GM21390 (cell line): Measurements from ENCODE around the gene SGSM2.
"Not testable (repeated sequence)": the region's sequence is repeated elsewhere in the genome, so short reads cannot be mapped to it uniquely, and the experiment has no call there.

ENCODE experiments used
- ATAC-seq: cut with Tn5 transposase; IDR thresholded peaks from one replicate; pipeline ENCODE4 v1.9.1; 2021; ENCODE audit not compliant: unreplicated experiment

SGSM2 gene, protein sequence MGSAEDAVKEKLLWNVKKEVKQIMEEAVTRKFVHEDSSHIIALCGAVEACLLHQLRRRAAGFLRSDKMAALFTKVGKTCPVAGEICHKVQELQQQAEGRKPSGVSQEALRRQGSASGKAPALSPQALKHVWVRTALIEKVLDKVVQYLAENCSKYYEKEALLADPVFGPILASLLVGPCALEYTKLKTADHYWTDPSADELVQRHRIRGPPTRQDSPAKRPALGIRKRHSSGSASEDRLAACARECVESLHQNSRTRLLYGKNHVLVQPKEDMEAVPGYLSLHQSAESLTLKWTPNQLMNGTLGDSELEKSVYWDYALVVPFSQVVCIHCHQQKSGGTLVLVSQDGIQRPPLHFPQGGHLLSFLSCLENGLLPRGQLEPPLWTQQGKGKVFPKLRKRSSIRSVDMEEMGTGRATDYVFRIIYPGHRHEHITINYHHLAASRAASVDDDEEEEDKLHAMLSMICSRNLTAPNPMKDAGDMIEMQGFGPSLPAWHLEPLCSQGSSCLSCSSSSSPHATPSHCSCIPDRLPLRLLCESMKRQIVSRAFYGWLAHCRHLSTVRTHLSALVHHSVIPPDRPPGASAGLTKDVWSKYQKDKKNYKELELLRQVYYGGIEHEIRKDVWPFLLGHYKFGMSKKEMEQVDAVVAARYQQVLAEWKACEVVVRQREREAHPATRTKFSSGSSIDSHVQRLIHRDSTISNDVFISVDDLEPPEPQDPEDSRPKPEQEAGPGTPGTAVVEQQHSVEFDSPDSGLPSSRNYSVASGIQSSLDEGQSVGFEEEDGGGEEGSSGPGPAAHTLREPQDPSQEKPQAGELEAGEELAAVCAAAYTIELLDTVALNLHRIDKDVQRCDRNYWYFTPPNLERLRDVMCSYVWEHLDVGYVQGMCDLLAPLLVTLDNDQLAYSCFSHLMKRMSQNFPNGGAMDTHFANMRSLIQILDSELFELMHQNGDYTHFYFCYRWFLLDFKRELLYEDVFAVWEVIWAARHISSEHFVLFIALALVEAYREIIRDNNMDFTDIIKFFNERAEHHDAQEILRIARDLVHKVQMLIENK

DNA sequence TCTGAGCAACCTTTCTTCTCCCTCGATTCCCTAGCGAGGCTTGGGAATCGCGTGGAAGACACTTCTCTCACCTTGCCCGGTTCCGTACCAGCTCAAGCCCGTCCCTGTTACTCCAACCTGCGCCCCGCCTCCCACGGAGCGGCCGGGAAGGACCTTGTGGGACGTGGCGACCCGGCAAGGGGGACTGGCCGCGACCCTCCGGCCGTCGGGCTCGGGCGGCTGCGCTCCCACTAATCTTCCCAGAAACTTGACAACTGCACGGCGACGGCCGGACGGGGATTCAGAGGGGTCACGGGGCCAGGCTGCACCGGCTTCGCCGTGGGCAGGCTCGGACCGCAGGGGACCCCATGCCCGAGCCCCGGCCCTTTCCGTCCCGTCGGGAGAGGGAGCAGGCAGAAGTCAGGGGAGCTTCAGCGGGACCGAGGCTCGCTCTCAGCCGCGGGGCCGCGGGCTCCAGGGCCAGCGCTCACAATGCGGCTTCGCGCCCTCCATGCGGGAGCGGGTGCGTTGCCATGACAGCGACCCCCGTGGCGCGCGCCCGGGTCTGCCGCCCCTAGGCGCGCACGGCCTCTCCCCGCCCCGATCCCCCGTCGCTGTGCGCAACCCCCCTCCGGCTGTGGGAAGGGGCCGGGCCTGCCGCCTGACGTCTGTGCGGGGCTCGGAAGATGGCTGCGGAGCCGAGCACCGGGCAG, at the start of gene SGSM2:
SGSM2 (plus strand) TSS at position 650 of the 692 bp plus-strand sequence. CDS start 188 bp downstream, outside the sequence.
- ATAC-seq: no peak

DNA sequence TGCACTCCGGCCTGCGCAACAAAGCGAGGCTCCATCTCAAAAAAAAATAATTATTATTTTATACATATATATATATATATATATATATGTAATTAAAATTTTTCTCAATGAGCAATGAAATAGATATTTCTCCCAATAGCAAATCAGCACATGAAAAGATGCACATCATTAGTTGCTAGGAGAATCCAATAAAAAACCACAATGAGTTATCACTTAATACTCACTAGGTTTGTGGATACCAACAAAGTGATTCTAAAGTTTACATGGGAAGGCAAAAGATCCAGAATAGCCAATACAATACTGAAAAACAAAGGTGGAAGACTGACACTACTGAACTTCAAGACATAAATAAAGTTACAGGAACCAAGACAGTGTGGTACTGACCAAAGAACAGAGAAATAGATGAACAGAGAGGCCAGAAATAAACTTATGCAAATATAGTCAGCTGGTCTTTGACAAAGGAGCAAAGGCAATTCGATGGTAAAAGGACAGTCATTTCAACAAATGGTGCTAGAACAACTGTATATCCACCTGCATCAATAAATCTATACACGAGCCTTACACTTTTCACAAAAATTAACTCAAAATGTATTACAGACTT, 47.3 kb upstream of the SGSM2 start:
- ATAC-seq: no peak

DNA sequence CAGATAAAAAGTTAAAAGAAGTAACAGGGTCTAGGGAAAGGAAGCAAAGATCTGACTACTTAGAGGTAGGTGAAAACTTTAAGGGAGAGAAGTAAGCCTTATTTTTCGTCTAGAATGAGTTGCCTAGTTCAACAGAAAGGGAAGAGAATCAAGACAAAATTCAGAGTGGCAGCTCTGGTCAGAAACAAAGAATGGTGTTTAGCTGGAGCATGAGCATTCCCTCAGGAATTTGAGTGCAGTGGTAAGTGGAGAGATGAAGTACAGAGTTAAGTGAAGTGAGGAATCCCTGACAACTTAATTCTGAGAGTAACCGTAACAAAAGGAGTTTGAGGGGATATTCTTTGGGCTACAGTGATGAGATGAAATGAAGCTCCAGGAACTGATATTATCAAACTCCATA, 45.2 kb upstream of the SGSM2 start:
- no peak for ATAC-seq

DNA sequence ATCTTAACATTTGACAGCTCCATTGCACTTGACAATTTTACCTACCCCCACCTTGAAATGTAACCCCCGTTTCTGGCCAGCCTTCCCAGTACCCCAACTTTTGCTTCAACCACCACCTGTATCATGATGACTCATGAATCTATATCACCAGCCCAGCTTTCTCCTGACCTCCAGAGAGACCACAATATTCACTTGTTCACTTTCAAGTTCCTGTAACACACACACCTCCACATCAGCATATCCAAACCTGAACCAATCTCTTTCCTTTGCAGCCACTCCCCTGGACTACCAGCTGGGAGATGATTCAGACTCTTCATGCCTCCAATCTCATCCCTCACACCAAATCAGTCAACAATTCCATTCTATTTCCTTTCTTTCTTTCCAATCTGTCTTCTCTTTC, 41.7 kb upstream of the SGSM2 start:
- no peak for ATAC-seq

DNA sequence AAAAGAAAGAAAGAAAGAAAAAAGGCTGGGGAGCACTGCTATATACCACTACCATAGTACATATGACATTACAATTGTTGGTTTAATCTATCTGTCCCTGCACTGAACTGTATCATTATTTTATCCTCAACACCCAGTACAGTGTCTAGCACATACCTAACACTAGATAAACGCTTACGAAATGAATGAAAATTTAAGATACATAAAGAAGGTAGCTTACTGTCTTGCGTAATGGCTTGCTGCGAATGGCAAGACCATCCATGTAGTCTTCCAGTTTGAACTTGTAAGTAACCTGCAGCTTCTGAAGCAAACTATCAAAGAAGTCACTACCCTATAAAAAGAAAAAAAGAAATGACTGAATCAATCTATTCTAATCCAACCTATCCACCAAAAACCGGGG, 40.3 kb upstream of the SGSM2 start:
- no peak for ATAC-seq

DNA sequence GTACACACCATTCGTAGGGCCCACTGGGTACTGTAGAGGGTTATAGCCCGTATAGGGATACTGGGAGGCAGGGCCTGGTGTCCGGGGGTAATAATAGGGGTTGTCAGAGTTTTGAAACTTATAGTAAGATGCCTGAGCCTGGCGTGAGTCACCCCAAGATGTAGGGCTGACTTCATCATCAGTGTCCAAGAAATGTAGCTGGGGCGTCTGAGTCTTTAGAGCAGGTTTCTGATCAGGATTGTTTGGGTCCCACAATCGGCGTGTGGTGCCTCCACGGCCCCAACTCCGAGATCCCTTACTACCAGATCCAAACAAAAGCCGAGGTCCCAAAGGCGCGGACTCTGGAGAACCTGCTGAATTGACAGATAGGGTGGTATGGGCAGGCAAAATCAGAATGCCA, 38.2 kb upstream of the SGSM2 start:
- ATAC-seq: no peak

DNA sequence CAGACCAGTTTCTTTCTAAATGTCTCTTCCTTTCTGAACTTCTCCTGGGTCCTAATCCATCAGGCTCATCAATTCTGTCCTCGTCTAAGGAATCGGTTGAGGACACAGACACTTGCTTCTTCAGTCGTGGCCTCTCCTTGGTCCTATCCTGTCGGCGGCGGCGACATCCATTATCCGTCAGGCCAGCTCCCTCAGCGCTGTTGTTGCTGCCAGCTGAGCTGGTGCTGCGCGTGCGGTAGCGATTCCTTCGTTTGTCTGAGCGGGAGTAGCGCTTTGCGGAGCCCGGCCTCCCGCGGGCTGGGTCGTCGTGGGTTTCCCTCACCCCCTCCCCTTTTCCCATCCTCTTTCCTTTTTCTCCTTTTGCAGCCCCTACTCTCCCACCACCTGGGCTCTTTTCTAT, 37.5 kb upstream of the SGSM2 start:
- ATAC-seq: no peak

DNA sequence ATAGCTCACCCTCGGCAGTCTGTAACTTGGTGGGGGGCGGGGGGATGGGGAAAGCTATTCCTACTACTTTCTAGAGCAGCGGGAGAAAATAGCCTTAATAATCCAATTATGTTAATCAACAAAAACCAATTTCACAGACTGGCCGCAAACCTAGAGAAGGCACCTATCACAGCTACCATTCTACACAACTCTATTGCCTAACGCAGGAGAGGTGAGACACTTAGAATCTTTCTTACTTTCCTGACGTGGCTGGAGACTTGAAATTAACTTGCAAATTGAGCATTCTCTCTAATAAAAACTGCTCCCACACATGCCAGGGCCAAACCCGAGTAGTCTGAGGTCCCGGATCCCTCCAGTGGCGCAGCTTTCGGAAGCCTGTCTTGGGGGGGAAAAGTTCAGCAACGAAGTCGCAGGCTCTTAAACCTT, 34.5 kb upstream of the SGSM2 start:
- no peak for ATAC-seq

DNA sequence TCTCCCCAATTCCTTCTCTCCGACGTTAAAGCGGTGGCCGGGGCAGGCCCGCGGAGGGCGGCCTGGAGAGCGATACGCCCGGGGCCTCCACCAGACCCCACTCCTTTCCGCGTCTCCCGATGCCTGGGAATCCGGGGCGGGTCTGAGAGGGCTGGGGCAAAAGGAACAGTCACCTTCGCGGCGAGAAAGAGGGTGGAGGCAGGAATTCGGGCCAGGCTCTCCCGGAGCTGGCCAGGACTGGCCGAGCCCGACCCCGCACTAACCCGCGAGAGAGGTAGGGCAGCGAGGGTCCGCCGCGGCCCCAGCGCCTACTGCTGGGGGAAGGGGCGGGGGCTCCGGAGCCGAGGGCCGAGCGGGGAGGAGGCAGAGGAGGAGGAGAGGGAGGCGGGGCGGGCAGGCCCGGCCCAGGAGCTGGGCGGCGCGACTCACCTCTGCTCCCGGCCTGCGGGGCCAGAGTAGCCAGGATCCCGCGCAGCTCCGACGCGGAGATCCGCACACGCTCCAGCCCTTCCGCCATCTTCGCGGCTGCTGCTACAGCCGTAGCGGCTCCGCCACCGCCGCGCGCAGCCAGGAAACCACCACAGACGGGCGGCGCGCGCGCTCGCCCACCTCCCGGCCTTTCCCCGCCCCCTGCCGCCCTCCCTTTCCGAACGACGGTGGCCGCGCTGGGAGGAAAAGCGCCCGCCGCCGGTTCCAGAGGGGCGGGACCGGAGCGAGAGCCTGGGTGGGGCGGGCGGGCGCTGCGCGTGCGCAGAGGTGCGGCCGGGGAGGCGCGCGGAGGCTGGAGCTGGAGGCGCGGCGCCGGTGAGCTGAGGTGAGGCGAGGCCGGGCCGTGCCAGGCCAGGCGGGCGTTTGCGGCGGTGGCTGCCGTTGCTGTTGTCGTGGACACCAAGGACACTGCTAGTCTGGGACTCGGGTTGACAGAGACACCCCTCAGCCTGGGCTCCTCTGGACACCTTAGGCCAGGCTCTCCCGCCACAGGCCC, 33.8 kb upstream of the SGSM2 start, which contains the start of the genes SMG6 and SRR:
SMG6 (minus strand) TSS at position 582 of the 985 bp plus-strand sequence; CDS start at position 517, 65 bp downstream.
SRR (plus strand) TSS at position 747 of the 985 bp plus-strand sequence. CDS start 11,611 bp downstream, outside the sequence.
- ATAC-seq: peak; percentile 80

DNA sequence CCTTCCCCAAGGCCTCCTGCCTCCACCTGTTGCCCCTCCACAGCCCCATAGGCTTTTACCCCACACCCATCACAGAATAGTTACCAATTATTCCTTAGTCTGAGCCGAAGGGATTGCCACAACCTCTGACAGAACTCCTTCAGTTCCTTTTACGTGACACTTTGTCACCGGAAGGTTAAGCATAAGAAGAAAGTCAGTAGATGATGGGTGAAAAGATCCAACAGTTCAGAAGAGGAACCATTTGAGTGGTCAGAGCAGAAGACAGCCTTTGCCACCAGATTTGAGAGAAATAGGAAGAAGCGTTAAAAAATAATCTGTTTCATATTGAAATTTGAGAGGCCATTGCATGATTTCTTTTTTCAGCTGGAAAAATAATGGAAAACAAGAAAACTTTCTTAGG, 32.4 kb upstream of the SGSM2 start:
- ATAC-seq: no peak

DNA sequence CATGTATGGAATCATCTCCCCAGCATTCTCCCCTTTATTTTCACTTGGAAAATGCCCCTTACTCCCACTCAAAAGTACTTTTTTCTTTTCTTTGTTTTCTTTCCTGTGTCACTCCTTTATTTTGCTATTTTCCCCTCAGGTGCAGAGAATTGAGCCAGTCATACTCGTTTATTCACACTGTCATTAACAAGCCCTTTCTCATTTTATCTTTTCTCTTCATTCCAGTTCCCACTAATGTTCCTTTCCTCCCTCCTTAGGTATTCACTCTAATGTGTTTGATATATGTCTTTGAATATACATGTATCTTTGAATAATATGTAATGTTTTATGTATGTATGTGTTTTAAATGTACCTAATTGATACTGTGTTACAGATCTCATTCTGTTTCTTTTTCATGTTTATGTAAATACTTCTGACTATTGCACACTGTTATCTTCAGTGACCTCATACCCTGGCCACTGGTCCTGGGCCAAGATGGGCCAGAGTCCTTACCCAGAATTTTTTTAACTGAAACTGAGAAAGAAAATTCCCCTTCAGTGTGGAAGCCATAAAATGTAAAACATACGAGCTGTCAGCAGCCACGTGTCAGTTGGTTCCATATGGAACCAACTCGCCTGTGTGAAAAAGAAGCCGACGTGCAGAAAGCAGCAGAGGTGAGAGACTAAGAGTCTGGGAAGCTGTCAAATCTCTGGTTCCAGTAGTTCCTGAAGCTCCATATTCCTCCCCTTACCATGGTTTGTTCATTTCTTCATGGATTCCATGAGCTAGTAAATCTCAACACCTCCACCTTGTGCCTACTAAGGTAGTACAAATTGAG, 27.8 kb upstream of the SGSM2 start:
- ATAC-seq: no peak

DNA sequence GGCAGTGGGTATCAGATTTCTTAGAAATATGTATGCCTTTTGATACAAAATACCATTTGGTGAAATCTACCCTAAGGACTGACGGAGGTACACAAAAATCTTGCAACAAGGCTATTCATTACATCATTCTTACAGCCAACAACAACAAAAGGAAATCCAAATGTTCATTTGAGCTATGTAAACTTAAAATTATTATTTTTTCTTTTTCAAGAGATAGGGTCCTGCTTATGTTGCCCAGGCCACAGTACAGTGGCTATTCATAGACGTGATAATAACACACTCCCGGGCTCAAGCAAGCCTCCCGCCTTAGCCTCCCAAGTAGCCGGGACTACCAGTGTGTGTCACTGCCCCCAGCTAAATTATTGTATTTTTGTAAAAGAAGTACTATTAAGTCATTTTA, 24.6 kb upstream of the SGSM2 start:
- no peak for ATAC-seq

DNA sequence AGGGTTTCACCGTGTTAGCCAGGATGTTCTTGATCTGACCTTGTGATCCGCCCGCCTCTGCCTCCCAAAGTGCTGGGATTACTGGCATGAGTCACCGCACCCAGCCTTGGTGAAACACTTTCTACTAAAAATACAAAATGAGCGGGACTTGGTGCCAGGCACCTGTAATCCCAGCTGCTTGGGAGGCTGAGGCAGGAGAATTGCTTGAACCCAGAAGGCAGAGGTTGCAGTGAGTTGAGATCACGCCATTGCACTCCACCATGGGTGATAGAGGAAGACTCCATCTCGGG, 20.4 kb upstream of the SGSM2 start:
- not testable (repeated sequence) for ATAC-seq

DNA sequence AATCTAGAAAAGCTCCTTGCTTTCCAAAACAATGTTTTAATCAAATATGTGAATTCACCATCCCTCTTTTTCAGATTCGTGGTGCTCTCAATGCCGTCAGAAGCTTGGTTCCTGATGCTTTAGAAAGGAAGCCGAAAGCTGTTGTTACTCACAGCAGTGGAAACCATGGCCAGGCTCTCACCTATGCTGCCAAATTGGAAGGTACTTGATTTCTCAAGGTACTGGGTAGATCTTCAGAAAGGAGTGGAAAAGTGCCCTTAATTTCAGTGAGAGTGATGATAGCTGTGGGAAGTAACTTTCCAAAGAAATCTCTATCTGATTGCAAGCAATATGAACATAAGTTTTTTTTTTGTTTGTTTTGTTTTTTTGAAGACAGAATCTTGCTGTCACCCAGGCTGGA, 19.5 kb upstream of the SGSM2 start:
- no peak for ATAC-seq

DNA sequence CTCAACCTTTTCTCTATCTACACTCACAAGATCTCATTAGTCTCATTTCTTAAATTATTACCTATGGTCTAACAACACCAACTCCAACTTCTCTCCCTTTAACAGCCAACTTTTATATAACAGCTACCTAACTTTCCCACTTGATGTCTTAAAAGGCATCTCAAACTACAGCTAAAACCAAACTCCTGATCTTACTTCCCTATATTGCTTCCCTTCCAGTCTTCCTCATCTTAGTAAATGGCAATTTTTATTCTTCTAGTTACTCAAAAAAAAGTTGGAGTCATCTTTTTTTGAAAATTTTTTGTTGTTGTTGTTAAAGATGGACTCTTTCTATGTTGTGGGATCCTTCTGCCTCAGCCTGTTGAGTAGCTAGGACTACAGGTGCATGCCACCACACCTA, 18.2 kb upstream of the SGSM2 start:
- ATAC-seq: no peak

DNA sequence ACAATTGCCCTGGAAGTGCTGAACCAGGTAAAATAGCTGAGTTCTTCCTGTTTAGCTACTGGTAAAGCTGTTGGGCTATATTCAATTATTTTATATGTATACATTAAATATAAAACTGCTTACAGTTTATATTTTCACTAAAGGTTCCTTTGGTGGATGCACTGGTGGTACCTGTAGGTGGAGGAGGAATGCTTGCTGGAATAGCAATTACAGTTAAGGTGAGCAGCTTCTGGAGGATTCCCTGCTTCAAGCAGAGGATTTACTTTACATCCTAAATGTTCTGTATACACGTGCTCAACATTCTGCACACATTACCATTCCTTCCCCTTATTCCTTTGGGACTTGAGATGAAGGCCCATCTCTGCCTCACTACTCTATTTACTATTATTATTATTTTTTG, 15.9 kb upstream of the SGSM2 start:
- no peak for ATAC-seq

DNA sequence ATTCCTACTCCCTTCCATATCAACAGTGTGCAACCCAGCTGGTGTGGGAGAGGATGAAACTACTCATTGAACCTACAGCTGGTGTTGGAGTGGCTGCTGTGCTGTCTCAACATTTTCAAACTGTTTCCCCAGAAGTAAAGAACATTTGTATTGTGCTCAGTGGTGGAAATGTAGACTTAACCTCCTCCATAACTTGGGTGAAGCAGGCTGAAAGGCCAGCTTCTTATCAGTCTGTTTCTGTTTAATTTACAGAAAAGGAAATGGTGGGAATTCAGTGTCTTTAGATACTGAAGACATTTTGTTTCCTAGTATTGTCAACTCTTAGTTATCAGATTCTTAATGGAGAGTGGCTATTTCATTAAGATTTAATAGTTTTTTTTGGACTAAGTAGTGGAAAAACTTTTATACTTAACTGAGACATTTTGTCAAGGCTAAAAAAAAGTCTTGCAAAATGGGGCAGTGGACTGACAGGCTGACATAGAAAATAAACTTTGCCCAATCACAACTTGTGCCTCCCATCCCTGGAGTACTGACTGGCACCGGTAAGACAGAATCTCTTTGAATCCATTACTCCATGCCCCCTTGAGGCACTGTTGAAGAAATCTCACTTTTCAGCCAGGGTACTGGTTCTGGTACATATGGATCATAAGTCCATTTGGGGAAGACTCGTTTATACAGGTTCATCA, 13.5 kb upstream of the SGSM2 start:
- ATAC-seq: no peak

DNA sequence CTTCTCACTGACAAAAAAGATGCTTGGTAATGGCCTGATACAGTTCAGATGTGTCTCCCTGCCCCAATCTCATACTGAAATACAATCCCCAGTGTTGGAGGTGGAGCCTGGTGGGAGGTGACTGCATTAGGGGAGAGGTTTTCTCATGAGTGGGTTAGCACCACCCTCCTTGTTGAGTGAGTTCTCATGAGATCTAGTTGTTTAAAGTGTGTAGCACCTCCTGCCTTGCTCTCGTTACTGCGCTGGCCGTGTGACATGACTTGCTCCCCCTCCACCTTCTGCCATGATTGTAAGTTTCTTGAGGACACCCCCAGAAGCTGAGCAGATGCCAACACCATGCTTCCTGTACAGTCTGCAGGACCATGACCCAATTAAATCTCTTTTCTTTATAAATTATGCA, 6.0 kb upstream of the SGSM2 start:
- no peak for ATAC-seq
